Stimulated activated naive CD4-positive, alpha-beta T cell treated with Interleukin-2 at 50 U/mL for 16 hours (primary cell): ENCODE data around the gene HEG1.
A peak's percentile ranks its signal among the peaks of the same experiment; 100 is the strongest.

ENCODE experiments used
- DNase-seq: peaks from one replicate; lab custom pipeline; 2025; lab: John Stamatoyannopoulos, UW

HEG1 gene

DNA sequence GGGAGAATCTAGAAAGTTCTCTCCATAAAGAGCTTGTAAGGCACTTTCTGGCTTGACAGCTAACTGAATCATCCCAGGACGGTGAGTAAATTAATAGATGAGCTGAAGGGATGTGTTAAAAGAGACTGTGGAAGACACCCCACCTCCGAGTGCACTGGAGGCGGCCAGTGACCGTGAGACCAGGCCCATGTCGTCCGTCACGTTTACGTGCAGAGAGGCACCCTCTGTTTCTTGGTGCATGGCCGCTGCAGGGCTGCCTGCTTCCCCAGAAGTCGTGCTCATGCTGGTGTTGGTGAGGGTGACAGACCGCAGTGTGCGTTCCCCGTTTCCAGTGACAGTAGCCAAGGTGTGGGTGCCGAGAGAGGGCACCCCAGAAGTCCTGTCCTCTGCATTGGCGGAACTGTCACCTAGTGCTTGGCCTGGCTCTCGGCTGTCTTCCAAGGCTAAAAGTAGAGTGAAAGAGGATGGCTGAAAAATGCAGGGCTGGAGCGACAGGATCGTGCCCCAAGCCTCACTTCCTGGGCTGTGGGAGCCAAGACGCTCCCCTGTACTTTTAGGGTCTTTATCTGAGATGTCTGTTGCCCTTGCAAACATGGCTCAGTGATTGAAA is 41.1 kb downstream of the HEG1 start:
- DNase-seq = no peak

GRCh38 chr3:125013095-125013494 is 42.7 kb downstream of the HEG1 start:
- DNase-seq = no peak

GRCh38 chr3:125011941-125012340 is 43.9 kb downstream of the HEG1 start:
- no peak for DNase-seq

- no peak for DNase-seq
These were observed 45.4 kb downstream of the HEG1 start for GRCh38 chr3:125010393-125010792.

GRCh38 chr3:125008766-125009165 is 47.0 kb downstream of the HEG1 start:
- DNase-seq = no peak

- DNase-seq = no peak
These were observed 49.5 kb downstream of the HEG1 start for GRCh38 chr3:125006291-125006731.

DNA sequence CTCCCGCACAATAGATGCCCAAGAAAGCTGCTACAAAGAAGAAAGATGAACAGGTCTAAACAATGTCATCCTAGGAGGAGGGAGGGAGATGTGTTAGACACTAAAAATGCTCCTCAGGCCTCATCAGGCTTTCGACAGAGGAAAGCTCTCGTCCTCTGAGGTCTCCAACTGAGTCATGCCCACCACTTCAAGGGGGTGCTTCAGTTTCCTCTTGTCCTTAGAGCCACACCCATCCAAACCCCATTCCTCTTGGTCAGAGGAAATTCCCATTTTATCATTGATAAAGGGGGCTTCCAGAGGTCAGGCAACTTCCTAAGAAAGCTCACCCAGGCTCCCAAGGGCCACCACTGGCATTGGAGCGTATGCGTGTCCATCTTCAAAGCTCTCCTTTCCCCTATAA is 50.1 kb downstream of the HEG1 start:
- no peak for DNase-seq

DNA sequence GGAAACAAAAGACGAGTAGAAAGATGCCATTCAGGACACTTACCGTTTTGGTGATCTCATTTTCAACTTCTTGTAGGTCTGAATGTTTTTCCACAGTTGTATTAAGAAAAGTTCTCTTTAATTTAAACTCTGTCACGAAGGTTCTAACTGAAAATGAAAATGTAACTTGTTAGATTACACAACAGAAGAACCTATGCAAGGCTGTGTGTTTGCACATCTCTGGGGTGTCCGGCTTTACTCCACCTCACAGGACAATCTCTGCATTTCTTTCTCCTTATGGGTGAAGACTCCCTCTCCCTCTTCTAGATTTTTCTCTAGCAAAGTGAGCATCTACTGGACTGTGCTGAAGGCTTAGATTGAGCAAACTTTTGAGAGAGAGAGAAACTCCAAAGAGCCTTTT is 50.6 kb downstream of the HEG1 start:
- DNase-seq = no peak

DNA sequence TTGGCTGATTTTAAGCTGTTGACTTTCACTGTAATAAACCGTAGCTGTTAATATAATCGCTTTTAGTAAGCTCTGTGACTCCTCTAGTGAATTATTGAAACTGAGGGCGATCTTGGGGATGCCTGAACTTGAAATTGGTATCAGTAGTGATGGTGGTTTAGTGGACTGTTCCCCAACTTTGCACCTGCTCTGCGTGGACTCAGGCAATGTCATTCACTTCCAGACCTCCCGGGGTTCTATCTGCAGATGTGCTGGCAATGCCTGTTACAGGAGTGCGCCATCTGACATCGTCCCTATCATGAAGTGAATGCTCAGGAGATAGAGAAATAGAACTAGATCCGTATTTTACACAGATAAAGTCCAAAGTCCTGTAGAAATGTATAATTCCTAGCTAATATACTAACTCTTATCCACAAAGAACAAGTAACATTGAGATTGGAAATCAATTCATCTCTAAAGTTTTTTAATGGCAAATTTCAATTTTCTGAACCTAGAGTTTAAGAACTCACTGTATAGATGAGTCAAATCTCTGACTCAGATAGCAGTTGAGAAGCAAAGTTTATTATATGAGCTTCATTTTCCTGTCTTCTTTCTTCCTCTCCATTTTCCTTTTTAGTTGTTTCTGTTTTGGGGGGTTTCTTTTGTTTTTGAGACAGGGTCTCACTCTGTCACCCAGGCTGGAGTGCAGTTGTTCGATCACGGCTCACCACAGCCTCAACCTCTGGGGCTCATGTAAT is 51.8 kb downstream of the HEG1 start:
- DNase-seq = no peak

DNA sequence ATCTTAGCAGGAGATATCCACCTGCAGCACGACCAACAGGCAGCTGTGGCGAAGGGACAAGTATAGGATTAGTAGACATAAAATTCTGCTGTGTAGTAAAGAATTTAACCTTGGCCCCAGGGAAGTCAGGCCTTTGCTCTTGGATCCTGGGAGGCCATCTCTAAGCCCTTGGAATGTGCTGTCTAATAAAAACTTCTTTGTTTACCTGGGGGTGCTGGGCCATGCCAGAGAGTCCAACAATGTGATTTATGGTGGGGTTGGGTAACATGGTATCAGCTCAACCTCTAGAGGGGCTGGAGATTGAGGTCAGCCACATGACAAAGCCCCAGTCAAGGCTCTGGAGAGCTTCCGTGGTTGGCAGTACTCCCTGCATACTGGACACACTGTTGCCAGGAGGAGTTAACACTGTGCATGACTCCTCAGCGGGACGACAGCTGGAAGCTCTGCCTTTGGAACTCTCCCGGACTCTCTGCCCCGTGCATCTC is 52.4 kb downstream of the HEG1 start:
- DNase-seq = no peak

- no peak for DNase-seq
These were observed 53.1 kb downstream of the HEG1 start for GRCh38 chr3:125002414-125003368.

- no peak for DNase-seq
These were observed 54.0 kb downstream of the HEG1 start for GRCh38 chr3:125001557-125002413.

GRCh38 chr3:125000661-125001060 is 55.1 kb downstream of the HEG1 start:
- no peak for DNase-seq

GRCh38 chr3:124999897-125000435 is 55.8 kb downstream of the HEG1 start:
- DNase-seq = no peak

DNA sequence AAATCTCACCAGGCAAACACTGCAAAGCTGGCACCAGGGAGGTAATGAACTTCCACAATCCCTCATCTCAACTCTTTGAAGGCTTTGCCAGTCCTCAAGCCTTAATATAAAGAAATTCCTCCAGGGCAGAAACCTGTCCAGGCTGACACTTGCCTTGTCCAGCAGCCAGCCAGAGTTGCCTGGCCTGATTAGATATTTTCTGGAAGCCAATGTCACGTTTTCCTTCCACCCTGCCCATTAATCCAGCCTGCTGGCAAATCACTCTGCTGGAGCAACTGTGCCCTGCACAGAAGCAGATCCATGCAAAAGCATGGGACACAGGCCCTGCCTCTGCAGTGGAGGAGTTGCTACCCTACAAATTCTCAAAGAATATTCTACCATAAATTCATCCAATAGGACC is 56.5 kb downstream of the HEG1 start:
- DNase-seq = no peak

- DNase-seq = no peak
These were observed 57.6 kb downstream of the HEG1 start for GRCh38 chr3:124998247-124998630.

DNA sequence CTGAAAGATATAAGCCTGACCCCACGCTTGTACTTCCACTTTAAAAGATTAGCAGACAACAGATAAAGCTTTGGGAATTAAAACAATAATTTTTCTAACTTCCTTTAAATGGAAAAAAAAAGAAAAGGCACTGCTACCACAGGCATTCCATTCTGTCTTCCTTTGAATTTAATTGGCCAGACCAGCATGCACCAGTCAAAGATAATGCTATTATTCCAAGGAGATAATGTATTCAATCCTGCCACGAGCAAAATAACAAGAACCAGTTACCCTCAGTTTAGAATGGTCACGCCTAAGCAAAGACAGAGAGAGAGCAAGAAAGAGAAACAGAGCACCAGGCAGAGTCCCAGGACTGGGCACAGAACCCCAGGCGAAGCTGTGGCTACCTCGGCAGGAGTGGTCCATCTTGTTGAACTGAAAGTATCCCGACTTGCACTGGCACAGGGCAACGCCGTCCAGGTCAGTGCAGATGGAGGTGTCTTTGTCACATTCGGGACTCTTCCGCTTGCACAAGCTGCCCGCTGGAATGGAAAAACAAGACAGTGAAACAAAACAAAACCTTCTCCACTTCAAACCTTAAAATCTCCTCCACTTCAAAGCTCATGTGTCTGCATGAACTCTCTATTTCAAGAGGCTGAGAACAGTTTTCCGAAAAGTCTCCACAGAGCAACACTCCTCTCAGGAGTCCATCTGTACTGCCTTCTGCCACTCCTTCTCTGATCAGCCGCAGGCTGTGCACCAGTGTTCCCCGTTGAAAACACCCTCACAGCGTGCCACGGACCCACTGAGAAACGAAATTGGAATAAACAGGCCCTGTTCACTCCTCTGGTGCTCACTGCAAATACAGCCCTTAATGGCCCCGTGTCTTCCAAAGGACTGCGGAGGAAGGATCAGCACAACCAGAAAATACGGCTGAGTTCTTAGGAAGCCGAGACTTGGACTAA is 58.2 kb downstream of the HEG1 start:
- DNase-seq = no peak

DNA sequence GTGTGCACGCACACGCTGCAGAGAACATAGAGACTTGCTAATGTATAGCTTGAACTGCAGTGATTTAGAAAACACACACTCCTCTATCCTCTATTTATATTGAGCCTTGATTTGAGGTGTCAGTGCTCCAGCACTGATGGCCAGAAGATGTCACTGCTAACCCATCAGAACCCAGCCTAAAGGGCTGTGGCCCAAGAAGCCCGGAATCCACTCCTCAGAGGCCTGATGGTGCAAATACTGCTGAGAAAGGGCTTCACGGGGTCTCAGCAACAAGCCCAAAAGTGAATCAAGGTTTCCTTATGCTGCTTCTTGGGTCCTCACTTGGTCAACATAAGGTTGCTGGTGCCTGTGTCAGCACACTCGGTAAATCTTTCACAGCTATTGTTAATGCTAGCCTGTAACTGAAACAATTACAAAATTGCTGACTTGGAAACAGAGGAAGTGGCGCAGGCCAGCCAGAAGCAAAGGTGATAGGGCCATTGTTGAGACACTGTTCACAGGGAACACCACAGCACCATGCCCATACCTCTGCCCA is 60.3 kb downstream of the HEG1 start:
- DNase-seq = peak; percentile 20

- DNase-seq = no peak
These were observed 62.3 kb downstream of the HEG1 start for GRCh38 chr3:124993466-124993865.

GRCh38 chr3:124992041-124992440 is 63.8 kb downstream of the HEG1 start:
- no peak for DNase-seq
